ENCODE data around the gene HSPA1L.
A peak's percentile ranks its signal among the peaks of the same experiment; 100 is the strongest.

Gene HSPA1L

GRCh38 chr6:31781244-31782125 is 33.6 kb downstream of the HSPA1L start:
- DNase-seq (ENCODE audit: low read depth in 2 of 2), result no peak

GRCh38 chr6:31780507-31781243 is 34.4 kb downstream of the HSPA1L start:
- DNase-seq (ENCODE audit: low read depth in 2 of 2), result no peak

- no peak for DNase-seq (ENCODE audit: low read depth in 2 of 2)
Measured at GRCh38 chr6:31779908-31780307, 35.2 kb downstream of the HSPA1L start.

GRCh38 chr6:31778999-31779885 is 35.8 kb downstream of the HSPA1L start:
- no peak for DNase-seq (ENCODE audit: low read depth in 2 of 2)

GRCh38 chr6:31778193-31778592 is 36.9 kb downstream of the HSPA1L start:
- no peak for DNase-seq (ENCODE audit: low read depth in 2 of 2)

GRCh38 chr6:31777667-31778050 is 37.4 kb downstream of the HSPA1L start:
- no peak for DNase-seq (ENCODE audit: low read depth in 2 of 2)

- DNase-seq (ENCODE audit: low read depth in 2 of 2), result peak in 1 of 2 experiments; percentile 12
Measured at GRCh38 chr6:31776989-31777666, 38.0 kb downstream of the HSPA1L start, which contains the start of gene VWA7. Gene VWA7 (minus strand): TSS chr6:31777328. CDS start chr6:31776779, 549 bp downstream.

GRCh38 chr6:31776485-31776988 is 38.5 kb downstream of the HSPA1L start:
- no peak for DNase-seq (ENCODE audit: low read depth in 2 of 2)

- no peak for DNase-seq (ENCODE audit: low read depth in 2 of 2)
Measured at GRCh38 chr6:31775633-31776484, 39.2 kb downstream of the HSPA1L start.

GRCh38 chr6:31775184-31775583 is 39.9 kb downstream of the HSPA1L start:
- DNase-seq (ENCODE audit: low read depth in 2 of 2), result no peak

- no peak for DNase-seq (ENCODE audit: low read depth in 2 of 2)
Measured at GRCh38 chr6:31771992-31772358, 43.1 kb downstream of the HSPA1L start.

GRCh38 chr6:31770860-31771259 is 44.2 kb downstream of the HSPA1L start:
- no peak for DNase-seq (ENCODE audit: low read depth in 2 of 2)

GRCh38 chr6:31769684-31770371 is 45.3 kb downstream of the HSPA1L start:
- DNase-seq (ENCODE audit: low read depth in 2 of 2), result no peak

GRCh38 chr6:31768363-31769257 is 46.5 kb downstream of the HSPA1L start:
- DNase-seq (ENCODE audit: low read depth in 2 of 2), result no peak

GRCh38 chr6:31767096-31767645 is 47.9 kb downstream of the HSPA1L start:
- DNase-seq (ENCODE audit: low read depth in 2 of 2), result no peak

- no peak for DNase-seq (ENCODE audit: low read depth in 2 of 2)
Measured at GRCh38 chr6:31765910-31766794, 48.9 kb downstream of the HSPA1L start.

- DNase-seq (ENCODE audit: low read depth in 2 of 2), result no peak
Measured at GRCh38 chr6:31765559-31765909, 49.5 kb downstream of the HSPA1L start.

All from fibroblast of skin of left quadriceps (primary cell).